A549 (cell line): ENCODE data around the gene OR4K1. TPM values are rescaled to one million over a fixed set of nuclear protein-coding genes. Genes with fewer than 3 reads are reported as not detected.

Source experiments
- ATAC-seq, 2 experiments: fragments of 200-7000 bp in 1 of 2; fragments of >200 bp in 1 of 2; cut with Nextera tagmentation in 1 of 2; cut with Tn5 transposase in 1 of 2; 3 replicates each; pipeline versions ENCODE4 v1.8.0 to v1.9.1; 2018 to 2020; ENCODE audit warnings: mild to moderate bottlenecking in 1 of 2, moderate library complexity in 1 of 2
- CTCF ChIA-PET: fragments of 300-600 bp; sonication (Branson Sonifier 250); formaldehyde crosslinking; extraction: SDS; loops from one replicate; lab custom pipeline; 2021; ENCODE audit warnings: antibody characterized with exemption, inconsistent platforms; lab: Yijun Ruan, JAX
- POLR2A ChIA-PET: fragments of 350-600 bp; formaldehyde crosslinking; extraction: SDS; loops from one replicate; lab custom pipeline; 2021; ENCODE audit warnings: antibody characterized with exemption, inconsistent platforms; lab: Yijun Ruan, JAX
- DNase-seq, 2 experiments: peaks; one replicate each; pipeline versions ENCODE4 v3.0.0 to v3.0.0-alpha.2; 2011 to 2016; ENCODE audit warnings: low read depth in 1 of 2, low spot score in 1 of 2
- FAIRE-seq: peaks from 2 replicates; lab custom pipeline; 2011; peaks lifted over from hg19 to GRCh38; lab: Jason Lieb, UNC
- H3K27ac ChIP-seq, 2 experiments: fragments of >200 bp; sonication (Bioruptor Twin); formaldehyde crosslinking; 3 replicates each; pipeline ENCODE4 v1.5.1; 2016 to 2017
- H3K4me1 ChIP-seq: fragments of >200 bp; sonication (Bioruptor Twin); formaldehyde crosslinking; 3 replicates; pipeline ENCODE4 v1.6.1; 2016
- H3K4me2 ChIP-seq: fragments of >200 bp; sonication (Bioruptor Twin); formaldehyde crosslinking; 3 replicates; pipeline ENCODE4 v1.6.1; 2016
- H3K4me3 ChIP-seq: fragments of >200 bp; sonication (Bioruptor Twin); formaldehyde crosslinking; 3 replicates; pipeline ENCODE4 v1.5.1; 2016
- H3K9me3 ChIP-seq: fragments of >200 bp; sonication (Bioruptor Twin); formaldehyde crosslinking; 3 replicates; pipeline ENCODE4 v1.6.1; 2016
- CBX2 ChIP-seq: fragments of 200-600 bp; sonication (generic); IDR thresholded peaks from 2 replicates; pipeline ENCODE4 v1.6.1; 2016; ENCODE audit warnings: low read depth, mild to moderate bottlenecking, borderline replicate concordance
- ESRRA ChIP-seq: fragments of 150-350 bp; IDR thresholded peaks from 2 replicates; pipeline ENCODE4 v1.6.1; 2014; ENCODE audit warnings: mild to moderate bottlenecking, low read length, borderline replicate concordance
- FOXS1 ChIP-seq: fragments of 250-450 bp; sonication (Bioruptor Pico); IDR thresholded peaks from 2 replicates; pipeline ENCODE4 v1.5.0; 2020; ENCODE audit warnings: mild to moderate bottlenecking, moderate library complexity
- GATA3 ChIP-seq: IDR thresholded peaks from 2 replicates; pipeline ENCODE4 v1.6.1; 2012; ENCODE audit warnings: borderline replicate concordance
- KDM1A ChIP-seq: fragments of 200-600 bp; sonication (generic); IDR thresholded peaks from 2 replicates; pipeline ENCODE4 v1.6.1; 2016; ENCODE audit warnings: low read depth, mild to moderate bottlenecking
- KDM5A ChIP-seq: fragments of 200-600 bp; sonication (generic); IDR thresholded peaks from 2 replicates; pipeline ENCODE4 v1.6.1; 2016; ENCODE audit warnings: antibody characterized with exemption, mild to moderate bottlenecking
- MAZ ChIP-seq: fragments of 150-350 bp; IDR thresholded peaks from 2 replicates; pipeline ENCODE4 v1.6.1; 2014; ENCODE audit warnings: antibody characterized with exemption, low read depth, low read length, borderline replicate concordance
- RAD21 ChIP-seq, 2 experiments: fragments of >200 bp in 1 of 2; sonication (Bioruptor Twin) in 1 of 2; formaldehyde crosslinking in 1 of 2; IDR thresholded peaks in 1 of 2; conservative IDR thresholded peaks in 1 of 2; 2 replicates in 1 of 2; 3 replicates in 1 of 2; pipeline ENCODE4 v1.6.1; 2012 to 2018; ENCODE audit warnings: inconsistent platforms in 1 of 2
- RARB ChIP-seq: fragments of 250-450 bp; sonication (Bioruptor Pico); IDR thresholded peaks from 2 replicates; pipeline ENCODE4 v1.8.0; 2021; ENCODE audit warnings: mild to moderate bottlenecking, moderate library complexity
- RFX5 ChIP-seq: fragments of 450-650 bp; IDR thresholded peaks from 2 replicates; pipeline ENCODE4 v1.7.1; 2014; ENCODE audit warnings: antibody characterized with exemption, mild to moderate bottlenecking, moderate library complexity
- SMC3 ChIP-seq: fragments of >200 bp; sonication (Bioruptor Twin); formaldehyde crosslinking; IDR thresholded peaks from 3 replicates; pipeline ENCODE4 v1.6.1; 2018; ENCODE audit warnings: inconsistent platforms
- TFCP2L1 ChIP-seq: fragments of 250-450 bp; sonication (Bioruptor Pico); IDR thresholded peaks from 2 replicates; pipeline ENCODE4 v1.5.0; 2021; ENCODE audit warnings: mild to moderate bottlenecking
- WGBS: methylation state at CpG from one replicate; pipeline ENCODE4 v1.1.6; 2017; ENCODE audit errors: missing lambda C conversion rate; 5-methylcytosine and 5-hydroxymethylcytosine counted together
- polyA plus RNA-seq, 4 experiments: library from polyadenylated mRNA; depleted of rRNA in 3 of 4; stranded (reverse); fragments of >200 nt; fragmentation: RNase III in 1 of 4; extraction: RNeasy Plus Mini Kit Qiagen cat#74134 plus additional on column Dnase treatment in 1 of 4; gene quantifications; 2 replicates in 3 of 4; 3 replicates in 1 of 4; pipeline ENCODE4 v1.2.3, GENCODE V29; 2011 to 2017
- TF ChIP-seq, protein P1 (sequence below): fragments of 250-450 bp; sonication (Bioruptor Pico); IDR thresholded peaks from 2 replicates; pipeline ENCODE4 v1.5.0; 2021; ENCODE audit warnings: mild to moderate bottlenecking, moderate library complexity, borderline replicate concordance

Gene OR4K1
- polyA plus RNA-seq, 2 of the 4 experiments (the other 2 are of a cell fraction), result not detected

DNA sequence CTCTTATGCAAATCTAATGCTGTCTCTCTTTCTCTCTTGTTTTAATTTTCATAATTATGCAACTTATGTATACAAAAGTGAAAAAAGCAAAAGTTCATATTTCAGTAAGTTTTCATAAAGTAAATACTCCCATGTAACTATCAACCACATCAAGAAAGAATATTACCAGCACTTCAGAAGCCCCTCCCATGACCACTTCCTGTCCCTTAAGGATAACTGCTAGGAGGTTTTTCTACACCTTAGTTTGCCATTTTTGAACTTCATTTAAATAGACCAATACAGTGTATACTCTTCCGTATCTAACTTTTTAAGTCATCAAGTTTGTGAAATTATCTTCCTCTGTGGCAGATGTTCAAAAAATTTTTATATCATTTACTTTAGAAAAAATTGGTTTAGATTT, 44.1 kb downstream of the OR4K1 start:
- Histone ChIP-seq H3K4me1 (no peaks in the 10 kb centered on the region), H3K9me3 (no peaks in the 10 kb centered on the region), H3K4me3 (no peak overlapping the region), H3K4me2 (no peak overlapping the region), H3K27ac (no peak overlapping the region)
- WGBS, result 27% methylated on average over 1 of the region's 1 CpG
- TF ChIP-seq KDM1A (no peak), KDM5A (no peak), RAD21 (conservative IDR thresholded peaks at IDR 0.05 in 1 of 2, IDR thresholded peaks at IDR 0.05 in 1 of 2) (no peak), MAZ (no peak), ESRRA (no peak), GATA3 (no peak), RARB (no peak)
- TF ChIP-seq, protein P1, sequence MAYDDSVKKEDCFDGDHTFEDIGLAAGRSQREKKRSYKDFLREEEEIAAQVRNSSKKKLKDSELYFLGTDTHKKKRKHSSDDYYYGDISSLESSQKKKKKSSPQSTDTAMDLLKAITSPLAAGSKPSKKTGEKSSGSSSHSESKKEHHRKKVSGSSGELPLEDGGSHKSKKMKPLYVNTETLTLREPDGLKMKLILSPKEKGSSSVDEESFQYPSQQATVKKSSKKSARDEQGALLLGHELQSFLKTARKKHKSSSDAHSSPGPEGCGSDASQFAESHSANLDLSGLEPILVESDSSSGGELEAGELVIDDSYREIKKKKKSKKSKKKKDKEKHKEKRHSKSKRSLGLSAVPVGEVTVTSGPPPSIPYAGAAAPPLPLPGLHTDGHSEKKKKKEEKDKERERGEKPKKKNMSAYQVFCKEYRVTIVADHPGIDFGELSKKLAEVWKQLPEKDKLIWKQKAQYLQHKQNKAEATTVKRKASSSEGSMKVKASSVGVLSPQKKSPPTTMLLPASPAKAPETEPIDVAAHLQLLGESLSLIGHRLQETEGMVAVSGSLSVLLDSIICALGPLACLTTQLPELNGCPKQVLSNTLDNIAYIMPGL (CRISPR knock-in tag), result no peak
- CTCF ChIA-PET, result no interaction called here
- ATAC-seq, result no peak
- POLR2A ChIA-PET, result no interaction called here
- no peak for DNase-seq
- FAIRE-seq, result no peak

DNA sequence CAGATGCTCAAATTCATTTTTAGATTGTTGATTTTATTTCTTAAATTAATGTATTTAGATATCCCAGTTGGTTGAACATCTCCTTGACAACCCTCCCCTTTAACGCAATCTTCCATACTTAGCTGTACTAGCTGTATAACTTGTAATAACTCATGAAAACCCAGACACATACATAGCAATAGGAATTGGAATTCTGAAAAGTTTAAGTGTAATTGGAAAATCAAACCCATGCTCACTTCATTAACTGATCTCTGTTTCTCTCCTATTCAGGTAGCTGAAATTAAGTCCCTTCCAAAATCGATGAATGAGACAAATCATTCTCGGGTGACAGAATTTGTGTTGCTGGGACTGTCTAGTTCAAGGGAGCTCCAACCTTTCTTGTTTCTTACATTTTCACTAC, 44.6 kb downstream of the OR4K1 start, which contains the start of gene OR4K15:
OR4K15 (plus strand) TSS at position 301 of the 400 bp plus-strand sequence; CDS start at position 301, 0 bp downstream.
- Histone ChIP-seq H3K4me3 (no peak within 1 kb of the TSS), H3K4me2 (no peak within 1 kb of the TSS), H3K4me1 (no peaks in the 10 kb centered on the region), H3K27ac (no peak within 1 kb of the TSS)
- WGBS, result 71% methylated on average over 3 of the region's 3 CpGs
- POLR2A ChIA-PET, result no interaction called here
- no peak for ATAC-seq
- FAIRE-seq, result no peak
- no peak for DNase-seq
- no peak for TF ChIP-seq TFCP2L1
- TF ChIP-seq FOXS1 (CRISPR knock-in tag), result no peak
- no peak for TF ChIP-seq KDM1A
- no peak for TF ChIP-seq RFX5
- no peak for TF ChIP-seq SMC3
- TF ChIP-seq CBX2, result no peak
- TF ChIP-seq, all 56 proteins: peak for 0
- no peaks in the 10 kb centered on the region for H3K9me3 ChIP-seq
- CTCF ChIA-PET, result no interaction called here

Other genes starting within 250 kb of the OR4K1 start
- not detected in 2 replicates for gene OR11H2, start 217.0 kb upstream of the OR4K1 start, polyA plus RNA-seq (2011; rRNA removed)
- gene OR11H2, start 217.0 kb upstream of the OR4K1 start, polyA plus RNA-seq (2017; fragmentation: RNase III; extraction: RNeasy Plus Mini Kit Qiagen cat#74134 plus additional on column Dnase treatment), result not detected in 3 replicates
- not detected in 2 replicates for gene OR4Q3, start 187.3 kb upstream of the OR4K1 start, polyA plus RNA-seq (2011; rRNA removed)
- gene OR4Q3, start 187.3 kb upstream of the OR4K1 start, polyA plus RNA-seq (2017; fragmentation: RNase III; extraction: RNeasy Plus Mini Kit Qiagen cat#74134 plus additional on column Dnase treatment), result not detected in 3 replicates
- not detected in 2 replicates for gene OR4M1, start 157.4 kb upstream of the OR4K1 start, polyA plus RNA-seq (2011; rRNA removed)
- gene OR4M1, start 157.4 kb upstream of the OR4K1 start, polyA plus RNA-seq (2017; fragmentation: RNase III; extraction: RNeasy Plus Mini Kit Qiagen cat#74134 plus additional on column Dnase treatment), result not detected in 3 replicates
- not detected in 2 replicates for gene OR4N2, start 127.1 kb upstream of the OR4K1 start, polyA plus RNA-seq (2011; rRNA removed)
- not detected in 3 replicates for gene OR4N2, start 127.1 kb upstream of the OR4K1 start, polyA plus RNA-seq (2017; fragmentation: RNase III; extraction: RNeasy Plus Mini Kit Qiagen cat#74134 plus additional on column Dnase treatment)
- not detected in 2 replicates for gene OR4K2, start 55.8 kb upstream of the OR4K1 start, polyA plus RNA-seq (2011; rRNA removed)
- not detected in 3 replicates for gene OR4K2, start 55.8 kb upstream of the OR4K1 start, polyA plus RNA-seq (2017; fragmentation: RNase III; extraction: RNeasy Plus Mini Kit Qiagen cat#74134 plus additional on column Dnase treatment)
- not detected in 2 replicates for gene OR4K5, start 10.3 kb upstream of the OR4K1 start, polyA plus RNA-seq (2011; rRNA removed)
- gene OR4K5, start 10.3 kb upstream of the OR4K1 start, polyA plus RNA-seq (2017; fragmentation: RNase III; extraction: RNeasy Plus Mini Kit Qiagen cat#74134 plus additional on column Dnase treatment), result not detected in 3 replicates
- gene OR4K15, start 44.7 kb downstream of the OR4K1 start, polyA plus RNA-seq (2011; rRNA removed), result not detected in 2 replicates
- not detected in 3 replicates for gene OR4K15, start 44.7 kb downstream of the OR4K1 start, polyA plus RNA-seq (2017; fragmentation: RNase III; extraction: RNeasy Plus Mini Kit Qiagen cat#74134 plus additional on column Dnase treatment)
- not detected in 2 replicates for gene OR4Q2, start 71.2 kb downstream of the OR4K1 start, polyA plus RNA-seq (2011; rRNA removed)
- gene OR4Q2, start 71.2 kb downstream of the OR4K1 start, polyA plus RNA-seq (2017; fragmentation: RNase III; extraction: RNeasy Plus Mini Kit Qiagen cat#74134 plus additional on column Dnase treatment), result not detected in 3 replicates
- not detected in 2 replicates for gene OR4K14, start 88.4 kb downstream of the OR4K1 start, polyA plus RNA-seq (2011; rRNA removed)
- gene OR4K14, start 88.4 kb downstream of the OR4K1 start, polyA plus RNA-seq (2017; fragmentation: RNase III; extraction: RNeasy Plus Mini Kit Qiagen cat#74134 plus additional on column Dnase treatment), result not detected in 3 replicates
- not detected in 2 replicates for gene OR4K13, start 105.1 kb downstream of the OR4K1 start, polyA plus RNA-seq (2011; rRNA removed)
- gene OR4K13, start 105.1 kb downstream of the OR4K1 start, polyA plus RNA-seq (2017; fragmentation: RNase III; extraction: RNeasy Plus Mini Kit Qiagen cat#74134 plus additional on column Dnase treatment), result not detected in 3 replicates
- gene OR4L1, start 129.1 kb downstream of the OR4K1 start, polyA plus RNA-seq (2011; rRNA removed), result not detected in 2 replicates
- not detected in 3 replicates for gene OR4L1, start 129.1 kb downstream of the OR4K1 start, polyA plus RNA-seq (2017; fragmentation: RNase III; extraction: RNeasy Plus Mini Kit Qiagen cat#74134 plus additional on column Dnase treatment)
- gene OR4K17, start 179.8 kb downstream of the OR4K1 start, polyA plus RNA-seq (2011; rRNA removed), result not detected in 2 replicates
- gene OR4K17, start 179.8 kb downstream of the OR4K1 start, polyA plus RNA-seq (2017; fragmentation: RNase III; extraction: RNeasy Plus Mini Kit Qiagen cat#74134 plus additional on column Dnase treatment), result not detected in 3 replicates
- not detected in 2 replicates for gene OR4N5, start 207.9 kb downstream of the OR4K1 start, polyA plus RNA-seq (2011; rRNA removed)
- gene OR4N5, start 207.9 kb downstream of the OR4K1 start, polyA plus RNA-seq (2017; fragmentation: RNase III; extraction: RNeasy Plus Mini Kit Qiagen cat#74134 plus additional on column Dnase treatment), result not detected in 3 replicates